Uterus (tissue), 2 donors: ENCODE measurements around the gene SLC16A3.

Experiments
- POLR2A ChIP-seq, 2 donors: fragments of 450-650 bp; IDR thresholded peaks; one replicate each; pipeline ENCODE4 v1.6.1; 2016; ENCODE audit warnings: antibody characterized with exemption in 2 of 2, mild to moderate bottlenecking in 1 of 2, moderate library complexity in 1 of 2
- TF ChIP-seq, protein P1 (sequence below), 4 experiments: fragments of 200-600 bp in 2 of 4; fragments of 450-650 bp in 2 of 4; sonication (generic) in 2 of 4; IDR thresholded peaks; one replicate each; pipeline ENCODE4 v1.5.1; 2016 to 2019; ENCODE audit warnings: antibody characterized with exemption in 4 of 4, mild to moderate bottlenecking in 2 of 4, moderate library complexity in 1 of 4

DNA sequence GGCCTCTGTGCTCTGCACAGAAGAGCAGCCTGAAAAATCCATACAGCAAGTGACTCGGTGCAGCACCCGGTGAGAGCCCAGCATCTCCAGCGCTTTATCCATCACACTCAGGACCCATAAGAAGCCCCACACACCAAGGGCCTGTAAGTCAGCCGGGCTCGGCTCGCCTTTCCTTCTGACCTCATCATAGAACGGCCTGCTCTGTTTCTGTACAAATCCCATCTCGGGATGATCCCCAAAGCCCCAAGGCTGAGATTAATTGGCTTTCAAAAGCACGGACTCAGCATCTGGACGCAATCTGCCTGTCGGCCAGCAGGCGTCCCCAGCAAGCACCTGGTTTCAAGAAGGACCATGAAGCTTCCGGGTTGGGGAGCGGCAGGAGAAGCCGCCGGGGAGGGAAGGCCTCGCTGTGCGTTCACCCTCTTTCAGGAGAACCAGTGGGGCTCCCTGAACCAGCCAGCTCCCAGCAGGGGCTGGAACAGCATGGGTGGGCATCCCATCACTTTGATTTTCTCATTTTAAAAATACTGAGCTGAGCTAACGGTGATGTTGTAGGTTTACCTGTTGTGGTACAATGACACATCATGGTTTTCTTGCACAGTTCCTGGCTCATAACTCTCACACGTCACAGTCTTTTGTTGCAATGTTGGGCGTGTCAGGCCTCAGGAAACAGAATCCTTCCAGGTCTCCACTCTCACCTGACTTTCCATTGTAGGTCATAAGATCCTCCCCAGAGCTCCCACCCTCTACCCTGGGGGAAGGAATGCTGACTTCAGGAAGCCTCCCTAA lies 22.9 kb upstream of the SLC16A3 start:
- TF ChIP-seq, protein P1, sequence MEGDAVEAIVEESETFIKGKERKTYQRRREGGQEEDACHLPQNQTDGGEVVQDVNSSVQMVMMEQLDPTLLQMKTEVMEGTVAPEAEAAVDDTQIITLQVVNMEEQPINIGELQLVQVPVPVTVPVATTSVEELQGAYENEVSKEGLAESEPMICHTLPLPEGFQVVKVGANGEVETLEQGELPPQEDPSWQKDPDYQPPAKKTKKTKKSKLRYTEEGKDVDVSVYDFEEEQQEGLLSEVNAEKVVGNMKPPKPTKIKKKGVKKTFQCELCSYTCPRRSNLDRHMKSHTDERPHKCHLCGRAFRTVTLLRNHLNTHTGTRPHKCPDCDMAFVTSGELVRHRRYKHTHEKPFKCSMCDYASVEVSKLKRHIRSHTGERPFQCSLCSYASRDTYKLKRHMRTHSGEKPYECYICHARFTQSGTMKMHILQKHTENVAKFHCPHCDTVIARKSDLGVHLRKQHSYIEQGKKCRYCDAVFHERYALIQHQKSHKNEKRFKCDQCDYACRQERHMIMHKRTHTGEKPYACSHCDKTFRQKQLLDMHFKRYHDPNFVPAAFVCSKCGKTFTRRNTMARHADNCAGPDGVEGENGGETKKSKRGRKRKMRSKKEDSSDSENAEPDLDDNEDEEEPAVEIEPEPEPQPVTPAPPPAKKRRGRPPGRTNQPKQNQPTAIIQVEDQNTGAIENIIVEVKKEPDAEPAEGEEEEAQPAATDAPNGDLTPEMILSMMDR (IDR thresholded peaks at IDR 0.05): peak; percentile 87 to 95 (median 92)
- TF ChIP-seq POLR2A (IDR thresholded peaks at IDR 0.05): peak in 1 of 2 donors; percentile 40
